ENCODE results near the gene TMEFF2. TPM values are rescaled to one million over a fixed set of nuclear protein-coding genes. Genes with fewer than 3 reads are reported as not detected.

Gene TMEFF2
- total and polyA plus RNA-seq, 10 donors, result not detected

- no peak for DNase-seq
- H3K27me3 ChIP-seq (replicated peaks in 1 of 7), result no peaks in the 10 kb centered on the region
- intact Hi-C loops (cut with DNase I; ENCODE audit: low total_unique reads), result no loop called here
- no peak for TF ChIP-seq POLR2A (IDR thresholded peaks at IDR 0.05)
- no peak for TF ChIP-seq CTCF (IDR thresholded peaks at IDR 0.05 in 8 of 11, conservative IDR thresholded peaks at IDR 0.05 in 3 of 11)
- TF ChIP-seq POLR2AphosphoS5 (IDR thresholded peaks at IDR 0.05), result no peak
- H3K4me3 ChIP-seq, result no peak overlapping the region
- no peaks in the 10 kb centered on the region for H3K9me3 ChIP-seq
- WGBS, 5 donors, result 35 to 41% (median 40%) methylated on average over 5 of the region's 5 CpGs
- H3K4me1 ChIP-seq, result no peaks in the 10 kb centered on the region
- no peaks in the 10 kb centered on the region for H3K36me3 ChIP-seq
- no peak overlapping the region for H3K27ac ChIP-seq
Observed at GRCh38 chr2:192010073-192010472, 184.7 kb downstream of the TMEFF2 start.

- intact Hi-C loops (cut with DNase I; ENCODE audit: low total_unique reads), result no loop called here
- Histone ChIP-seq H3K4me1 (no peaks in the 10 kb centered on the region), H3K9me3 (no peaks in the 10 kb centered on the region), H3K36me3 (no peaks in the 10 kb centered on the region), H3K27ac (no peak overlapping the region), H3K4me3 (no peak overlapping the region), H3K27me3 (replicated peaks in 1 of 7) (no peaks in the 10 kb centered on the region)
- 78 to 88% (median 80%) methylated on average over 5 of the region's 5 CpGs for WGBS, 5 donors
- TF ChIP-seq POLR2AphosphoS5 (IDR thresholded peaks at IDR 0.05) (no peak), POLR2A (IDR thresholded peaks at IDR 0.05) (no peak), CTCF (IDR thresholded peaks at IDR 0.05 in 8 of 11, conservative IDR thresholded peaks at IDR 0.05 in 3 of 11) (no peak)
- no peak for DNase-seq
Observed at GRCh38 chr2:192007581-192008228, 187.0 kb downstream of the TMEFF2 start.

- no peaks in the 10 kb centered on the region for H3K4me1 ChIP-seq
- no peak overlapping the region for H3K27ac ChIP-seq
- TF ChIP-seq POLR2AphosphoS5 (IDR thresholded peaks at IDR 0.05), result no peak
- TF ChIP-seq POLR2A (IDR thresholded peaks at IDR 0.05), result no peak
- TF ChIP-seq CTCF (IDR thresholded peaks at IDR 0.05 in 8 of 11, conservative IDR thresholded peaks at IDR 0.05 in 3 of 11), result no peak
- intact Hi-C loops (cut with DNase I; ENCODE audit: low total_unique reads), result no loop called here
- no peaks in the 10 kb centered on the region for H3K9me3 ChIP-seq
- H3K36me3 ChIP-seq, result no peaks in the 10 kb centered on the region
- WGBS, 5 donors, result 83 to 94% (median 90%) methylated on average over 3 of the region's 3 CpGs
- DNase-seq, result no peak
- H3K27me3 ChIP-seq (replicated peaks in 1 of 7), result no peaks in the 10 kb centered on the region
- no peak overlapping the region for H3K4me3 ChIP-seq
Observed at GRCh38 chr2:192005211-192005610, 189.5 kb downstream of the TMEFF2 start.

- no peaks in the 10 kb centered on the region for H3K36me3 ChIP-seq
- H3K27me3 ChIP-seq (replicated peaks in 1 of 7), result no peaks in the 10 kb centered on the region
- 60 to 72% (median 72%) methylated on average over 5 of the region's 5 CpGs for WGBS, 5 donors
- no peaks in the 10 kb centered on the region for H3K9me3 ChIP-seq
- no peak for TF ChIP-seq POLR2AphosphoS5 (IDR thresholded peaks at IDR 0.05)
- no peak for TF ChIP-seq CTCF (IDR thresholded peaks at IDR 0.05 in 8 of 11, conservative IDR thresholded peaks at IDR 0.05 in 3 of 11)
- TF ChIP-seq POLR2A (IDR thresholded peaks at IDR 0.05), result no peak
- H3K27ac ChIP-seq, result no peak overlapping the region
- H3K4me3 ChIP-seq, result no peak overlapping the region
- H3K4me1 ChIP-seq, result no peaks in the 10 kb centered on the region
- no peak for DNase-seq
- intact Hi-C loops (cut with DNase I; ENCODE audit: low total_unique reads), result no loop called here
Observed at GRCh38 chr2:192004188-192004963, 190.4 kb downstream of the TMEFF2 start.

Data from spleen (tissue), 11 donors.